Smooth muscle cell (in vitro differentiated cells): ENCODE data around the gene ME3. TPM values are rescaled to one million over a fixed set of nuclear protein-coding genes. Genes with fewer than 3 reads are reported as not detected.
A peak's percentile ranks its signal among the peaks of the same experiment; 100 is the strongest.

Source experiments
- DNase-seq: peaks from one replicate; lab custom pipeline; 2025; ENCODE audit not compliant: unreplicated experiment; lab: John Stamatoyannopoulos, UW
- H2AFZ ChIP-seq: fragments of 200-600 bp; sonication (generic); 2 replicates; pipeline ENCODE4 v1.6.0; 2016; ENCODE audit warnings: antibody characterized with exemption, low read depth, mild to moderate bottlenecking
- H3F3A ChIP-seq: fragments of 200-600 bp; sonication (generic); 2 replicates; pipeline ENCODE4 v1.6.0; 2017; ENCODE audit warnings: antibody characterized with exemption, low read depth
- H3K27ac ChIP-seq: fragments of 200-600 bp; sonication (generic); 2 replicates; pipeline ENCODE4 v1.5.1; 2016; ENCODE audit warnings: low read depth, mild to moderate bottlenecking
- H3K27me3 ChIP-seq: fragments of 200-600 bp; sonication (generic); 2 replicates; pipeline ENCODE4 v1.6.1; 2016; ENCODE audit warnings: low read depth, mild to moderate bottlenecking
- H3K36me3 ChIP-seq: fragments of 200-600 bp; sonication (generic); 2 replicates; pipeline ENCODE4 v1.5.1; 2016; ENCODE audit warnings: low read depth
- H3K4me1 ChIP-seq: fragments of 200-600 bp; sonication (generic); 2 replicates; pipeline ENCODE4 v1.5.1; 2016; ENCODE audit warnings: low read depth
- H3K4me2 ChIP-seq: fragments of 200-600 bp; sonication (generic); 2 replicates; pipeline ENCODE4 v1.6.0; 2016; ENCODE audit warnings: mild to moderate bottlenecking
- H3K4me3 ChIP-seq: fragments of 200-600 bp; sonication (generic); 2 replicates; pipeline ENCODE4 v1.5.1; 2016; ENCODE audit warnings: mild to moderate bottlenecking
- H3K79me2 ChIP-seq: fragments of 200-600 bp; sonication (generic); 2 replicates; pipeline ENCODE4 v1.6.0; 2016; ENCODE audit warnings: low read depth, mild to moderate bottlenecking
- H3K9ac ChIP-seq: fragments of 200-600 bp; sonication (generic); 2 replicates; pipeline ENCODE4 v1.6.0; 2016; ENCODE audit warnings: low read depth
- H3K9me3 ChIP-seq: fragments of 200-600 bp; sonication (generic); replicated peaks from 2 replicates; pipeline ENCODE4 v1.5.1; 2016; ENCODE audit warnings: low read depth
- H4K20me1 ChIP-seq: fragments of 200-600 bp; sonication (generic); 2 replicates; pipeline ENCODE4 v1.6.0; 2016; ENCODE audit warnings: low read depth
- CTCF ChIP-seq: fragments of 200-600 bp; sonication (generic); IDR thresholded peaks from 2 replicates; pipeline ENCODE4 v1.5.1; 2017; ENCODE audit warnings: borderline replicate concordance, mild to moderate bottlenecking, antibody characterized with exemption; ENCODE audit not compliant: insufficient read depth, poor library complexity, severe bottlenecking
- WGBS: methylation state at CpG from one replicate; pipeline ENCODE4 v1.1.7; 2016; ENCODE audit warnings: low lambda C conversion rate; 5-methylcytosine and 5-hydroxymethylcytosine counted together
- polyA plus RNA-seq: library from polyadenylated mRNA; unstranded; fragments of >200 nt; fragmentation: Nextera tagmentation; extraction: Ambion mirVana; gene quantifications from 2 replicates; pipeline ENCODE4 v1.2.1, GENCODE V29; 2016
- total RNA-seq: library from RNA; depleted of rRNA; stranded (reverse); fragments of >200 nt; gene quantifications from 2 replicates; pipeline ENCODE4 v1.2.3, GENCODE V29; 2014

Gene ME3
- total and polyA plus RNA-seq, 2 experiments from 2014 or later: 4.2 to 8.4 TPM

DNA sequence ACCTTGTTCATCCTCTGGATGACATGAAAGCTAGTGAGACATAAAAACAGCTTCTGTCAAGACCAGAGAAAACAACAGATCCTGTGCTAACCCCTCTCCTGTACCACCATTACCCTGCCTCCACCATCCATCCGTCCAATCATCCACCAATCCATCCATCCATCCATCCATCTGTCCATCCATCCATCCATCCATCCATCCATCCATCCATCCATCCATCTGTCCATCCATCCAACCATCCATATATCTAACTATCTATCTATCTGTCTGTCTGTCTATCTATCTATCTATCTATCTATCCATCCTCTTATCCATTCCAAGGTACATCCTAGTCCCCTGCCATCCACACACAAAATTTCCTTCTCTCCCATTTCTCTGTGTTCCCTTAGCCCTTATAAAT, 46.6 kb upstream of the ME3 start:
- peaks cover 12% of the 10 kb centered on the region for H3K4me1 ChIP-seq

DNA sequence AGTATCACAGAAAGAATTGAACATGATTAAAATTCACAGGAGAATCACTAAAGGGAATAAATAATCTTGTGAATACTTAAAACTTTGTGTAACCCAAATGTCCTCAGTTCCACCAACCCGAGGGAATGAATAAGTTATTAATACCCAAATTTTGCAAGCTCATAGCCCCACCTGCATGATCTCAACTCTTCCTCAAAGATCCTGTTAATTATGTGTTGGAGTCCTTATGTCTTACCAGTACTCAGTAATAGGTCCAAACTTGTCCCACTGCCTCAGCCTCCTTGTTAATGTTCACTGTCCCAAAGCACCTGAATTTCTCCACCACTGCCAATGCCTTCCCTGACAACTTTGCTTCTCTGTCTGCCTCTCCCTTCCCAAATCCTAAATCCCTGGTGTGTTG, 46.1 kb upstream of the ME3 start:
- Histone ChIP-seq H3K79me2 (no peaks in the 10 kb centered on the region), H3K4me2 (no peak overlapping the region), H3K9ac (no peak overlapping the region), H3F3A (peaks cover 3% of the 10 kb centered on the region), H3K36me3 (no peaks in the 10 kb centered on the region), H3K9me3 (no peaks in the 10 kb centered on the region), H3K27ac (peak overlapping the region; percentile 39), H2AFZ (no peak overlapping the region), H4K20me1 (no peaks in the 10 kb centered on the region), H3K4me3 (no peak overlapping the region), H3K27me3 (no peaks in the 10 kb centered on the region), H3K4me1 (peaks cover 12% of the 10 kb centered on the region)
- TF ChIP-seq CTCF: no peak
- no peak for DNase-seq
- WGBS: 63% methylated on average over 1 of the region's 1 CpG

More for the DNA sequence above, 46.6 kb upstream of the ME3 start:
- Histone ChIP-seq H3K27me3 (no peaks in the 10 kb centered on the region), H2AFZ (no peak overlapping the region), H3K4me3 (no peak overlapping the region), H3K4me2 (no peak overlapping the region), H3K27ac (peak overlapping the region; percentile 80), H4K20me1 (no peaks in the 10 kb centered on the region), H3K79me2 (no peaks in the 10 kb centered on the region), H3K36me3 (no peaks in the 10 kb centered on the region), H3K9ac (no peak overlapping the region), H3F3A (peaks cover 3% of the 10 kb centered on the region), H3K9me3 (no peaks in the 10 kb centered on the region)
- WGBS: 77% methylated on average over 1 of the region's 1 CpG
- DNase-seq: no peak
- TF ChIP-seq CTCF: no peak

- no peak overlapping the region for H2AFZ ChIP-seq
- H3K4me1 ChIP-seq: peaks cover 12% of the 10 kb centered on the region
- H4K20me1 ChIP-seq: no peaks in the 10 kb centered on the region
- WGBS: 51% methylated on average over 3 of the region's 3 CpGs
- H3K9me3 ChIP-seq: no peaks in the 10 kb centered on the region
- no peaks in the 10 kb centered on the region for H3K36me3 ChIP-seq
- peak overlapping the region; percentile 39 for H3K27ac ChIP-seq
- no peak overlapping the region for H3K4me3 ChIP-seq
- H3K4me2 ChIP-seq: no peak overlapping the region
- H3K9ac ChIP-seq: no peak overlapping the region
- DNase-seq: no peak
- no peaks in the 10 kb centered on the region for H3K79me2 ChIP-seq
- H3F3A ChIP-seq: peaks cover 3% of the 10 kb centered on the region
- TF ChIP-seq CTCF: no peak
- H3K27me3 ChIP-seq: no peaks in the 10 kb centered on the region
These were observed 45.5 kb upstream of the ME3 start for GRCh38 chr11:86717817-86718501.

DNA sequence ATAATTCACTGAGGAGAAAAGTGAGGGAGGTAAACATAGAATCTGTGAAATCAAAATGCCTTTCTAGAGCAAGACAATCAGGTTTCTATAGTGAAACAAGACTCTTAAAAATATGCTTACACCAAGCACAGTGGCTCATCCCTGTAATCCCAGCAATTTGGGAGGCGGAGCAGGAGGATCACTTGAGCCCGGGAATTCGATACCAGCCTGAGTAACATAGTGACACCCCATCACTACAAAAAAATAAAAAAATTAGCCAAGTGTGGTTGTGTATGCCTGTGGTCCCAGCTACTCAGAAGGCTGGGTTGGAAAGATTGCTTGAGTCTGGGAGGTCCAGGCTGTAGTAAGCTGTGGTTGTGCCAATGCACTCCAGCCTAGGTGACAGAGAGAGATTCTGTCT, 43.2 kb upstream of the ME3 start:
- Histone ChIP-seq H3K4me1 (peaks cover 12% of the 10 kb centered on the region), H3K9me3 (no peaks in the 10 kb centered on the region), H3K79me2 (no peaks in the 10 kb centered on the region), H3K9ac (no peak overlapping the region), H2AFZ (no peak overlapping the region), H3F3A (peaks cover 3% of the 10 kb centered on the region), H3K4me3 (no peak overlapping the region), H4K20me1 (no peaks in the 10 kb centered on the region), H3K27me3 (no peaks in the 10 kb centered on the region), H3K4me2 (no peak overlapping the region), H3K27ac (no peak overlapping the region), H3K36me3 (no peaks in the 10 kb centered on the region)
- WGBS: 78% methylated on average over 3 of the region's 3 CpGs
- DNase-seq: no peak
- TF ChIP-seq CTCF: no peak
